HG03571 (cell line): ENCODE results near the gene IL31RA.

Source experiments
- ATAC-seq: cut with Tn5 transposase; IDR thresholded peaks from one replicate; pipeline ENCODE4 v1.9.1; 2021; ENCODE audit not compliant: unreplicated experiment

IL31RA gene

GRCh38 chr5:55900068-55900467 is 48.9 kb downstream of the IL31RA start:
- ATAC-seq: no peak

- no peak for ATAC-seq
These were observed 49.6 kb downstream of the IL31RA start for GRCh38 chr5:55900776-55901175.

DNA sequence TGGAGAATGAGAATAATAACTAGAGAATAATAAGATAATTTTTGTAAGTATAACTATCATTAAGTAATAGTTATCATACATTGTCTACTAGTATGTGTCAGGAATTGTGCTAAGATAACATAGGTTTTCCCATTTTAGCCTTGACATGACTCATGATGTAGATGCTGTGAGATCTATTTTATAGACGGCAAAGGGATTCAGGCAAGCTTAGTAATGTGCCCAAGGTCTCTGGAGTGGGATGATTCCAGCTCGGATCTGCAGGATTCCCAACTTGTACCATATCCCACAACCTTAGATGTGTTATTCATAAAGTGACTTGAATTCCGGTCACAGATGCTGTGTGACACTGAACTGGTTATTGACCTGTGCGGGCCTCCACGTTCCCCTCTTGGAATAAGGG is 51.5 kb downstream of the IL31RA start:
- ATAC-seq: no peak

DNA sequence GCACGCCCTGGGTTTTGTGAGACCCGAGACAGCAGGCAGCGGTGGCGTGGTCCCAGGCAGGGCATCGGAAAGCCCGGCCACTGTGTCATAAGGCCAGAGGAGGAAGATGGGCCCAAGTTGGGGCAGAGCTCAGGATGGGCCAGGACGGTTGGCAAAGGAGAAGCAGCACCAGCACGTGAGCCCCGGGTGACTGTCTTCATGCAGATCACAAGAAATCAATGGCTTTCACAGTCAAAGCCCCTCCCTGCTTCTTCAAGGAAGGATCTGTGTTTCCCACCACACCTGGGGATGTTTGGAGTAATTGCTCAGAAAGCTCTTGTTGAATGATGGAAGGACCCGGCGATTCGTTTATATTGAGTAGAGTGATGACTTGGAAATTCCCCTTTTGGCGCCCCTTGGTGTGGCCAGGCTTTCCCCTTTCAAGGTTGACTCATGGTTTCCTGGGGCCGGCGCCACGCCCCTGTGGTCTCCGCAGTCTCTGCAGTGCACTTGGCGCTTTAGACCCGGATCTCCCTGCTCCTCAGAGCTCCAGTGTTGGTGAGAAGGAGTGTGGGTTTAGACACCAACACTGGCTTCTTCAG is 52.1 kb downstream of the IL31RA start:
- peak; percentile 83 for ATAC-seq

DNA sequence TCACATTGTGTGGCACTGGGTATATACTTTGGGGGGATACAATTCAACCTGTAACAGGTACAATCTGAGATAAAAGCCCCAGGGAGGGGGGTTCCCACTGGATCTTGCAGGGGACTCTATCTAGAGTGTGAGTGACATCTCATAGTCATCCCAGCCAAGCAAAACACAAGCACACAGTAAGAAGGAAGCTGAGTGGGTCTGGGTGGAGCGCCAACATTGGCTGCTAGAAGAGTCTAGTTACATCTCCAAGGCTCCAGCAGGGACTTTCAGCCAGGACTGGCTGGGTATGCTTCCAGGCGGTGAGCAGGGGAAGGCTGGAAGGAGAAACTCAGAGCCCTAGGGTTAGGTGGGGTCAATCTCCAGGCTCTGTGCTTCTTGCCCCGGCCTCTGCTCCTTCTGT is 53.0 kb downstream of the IL31RA start:
- ATAC-seq: no peak

GRCh38 chr5:55905251-55905650 is 54.1 kb downstream of the IL31RA start:
- no peak for ATAC-seq

GRCh38 chr5:55907927-55908326 is 56.8 kb downstream of the IL31RA start:
- ATAC-seq: no peak

GRCh38 chr5:55908804-55909203 is 57.6 kb downstream of the IL31RA start:
- ATAC-seq: no peak

- ATAC-seq: no peak
These were observed 60.9 kb downstream of the IL31RA start for GRCh38 chr5:55911784-55912653.

- ATAC-seq: peak; percentile 95
These were observed 62.6 kb downstream of the IL31RA start for GRCh38 chr5:55913466-55914413.

DNA sequence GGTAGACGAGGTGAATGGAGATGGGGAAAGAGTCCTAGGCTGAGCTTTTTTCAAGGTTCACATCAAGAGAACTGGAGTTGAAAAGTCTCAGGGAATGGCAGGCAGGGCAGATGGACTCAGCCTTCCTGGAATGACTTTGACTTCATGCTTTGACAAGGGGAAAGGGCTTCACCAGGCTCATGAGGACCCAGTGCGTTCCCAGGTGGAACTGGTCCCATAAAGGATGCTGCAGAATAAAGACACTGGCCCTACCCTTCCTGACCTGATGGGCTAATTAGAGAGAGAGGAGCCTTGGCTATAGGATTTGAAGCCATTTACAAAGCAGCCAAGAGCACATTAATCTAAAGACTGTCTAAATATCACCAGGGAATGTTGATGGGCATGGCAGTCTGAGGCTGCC is 63.8 kb downstream of the IL31RA start:
- ATAC-seq: no peak

GRCh38 chr5:55915783-55916182 is 64.6 kb downstream of the IL31RA start:
- ATAC-seq: no peak

DNA sequence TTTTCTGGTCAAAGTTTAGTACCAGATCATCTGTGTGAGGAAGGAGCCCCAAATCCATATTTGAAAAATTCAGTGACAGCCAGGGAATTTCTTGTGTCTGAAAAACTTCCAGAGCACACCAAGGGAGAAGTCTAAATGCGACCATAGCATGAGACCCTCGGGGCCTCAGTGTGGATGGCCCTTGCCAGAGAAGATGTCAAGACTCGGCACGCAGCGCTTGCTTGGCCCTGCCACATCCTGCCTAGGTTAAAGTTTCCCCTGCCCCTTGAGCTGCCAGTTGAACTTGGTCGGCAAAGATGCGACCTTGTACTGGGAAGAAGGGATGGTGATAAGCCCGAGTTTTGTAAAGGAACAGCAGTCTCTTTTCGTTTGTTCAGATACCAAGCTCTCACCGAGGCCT is 65.8 kb downstream of the IL31RA start:
- no peak for ATAC-seq

- no peak for ATAC-seq
These were observed 66.4 kb downstream of the IL31RA start for GRCh38 chr5:55917402-55918086.

DNA sequence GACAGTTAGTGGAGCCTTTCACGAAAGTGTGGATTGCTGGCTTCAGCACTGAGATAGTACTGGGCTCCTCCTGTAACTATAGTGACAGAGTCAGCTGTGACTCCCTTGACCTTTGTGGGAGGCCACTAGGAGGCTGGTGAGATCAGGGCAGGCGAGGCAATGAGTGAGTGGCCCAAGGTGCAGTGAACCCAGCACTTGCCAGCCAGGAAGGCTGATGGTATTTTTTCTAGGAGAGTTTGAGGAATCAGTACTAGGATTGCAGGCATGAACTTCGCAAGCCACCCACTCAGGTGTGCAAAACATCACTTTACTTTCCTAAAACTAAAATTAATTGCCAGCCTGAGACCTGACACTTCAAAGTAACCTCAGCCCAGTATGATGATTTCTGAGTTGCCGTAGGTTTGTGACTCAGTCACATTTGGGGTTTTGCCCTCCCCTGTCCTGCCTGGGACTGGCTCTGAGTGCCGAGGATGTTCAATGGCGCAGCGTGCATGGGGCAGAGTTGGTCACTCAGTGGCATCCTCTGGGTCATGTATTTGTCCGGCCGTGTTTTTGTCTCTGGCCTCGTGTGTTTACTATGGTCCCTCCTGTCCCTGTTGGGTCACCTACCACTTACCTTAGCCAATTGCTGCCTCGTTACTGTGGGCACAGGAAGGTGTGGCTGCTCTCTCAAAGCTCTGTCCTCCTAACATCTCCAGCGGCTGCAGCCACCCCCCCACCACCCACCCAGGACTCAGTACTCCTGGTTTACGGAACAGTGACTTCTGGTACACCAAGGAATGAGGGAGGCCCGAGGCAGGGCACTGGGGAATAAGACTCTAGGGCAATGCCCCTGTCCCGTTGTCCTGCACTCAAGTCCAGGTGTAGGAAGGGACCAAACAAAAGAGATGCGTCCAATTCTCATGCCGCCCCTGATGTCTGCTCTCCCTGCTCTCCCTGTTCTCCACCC is 67.2 kb downstream of the IL31RA start:
- no peak for ATAC-seq

GRCh38 chr5:55919625-55920024 is 68.5 kb downstream of the IL31RA start:
- ATAC-seq: no peak

DNA sequence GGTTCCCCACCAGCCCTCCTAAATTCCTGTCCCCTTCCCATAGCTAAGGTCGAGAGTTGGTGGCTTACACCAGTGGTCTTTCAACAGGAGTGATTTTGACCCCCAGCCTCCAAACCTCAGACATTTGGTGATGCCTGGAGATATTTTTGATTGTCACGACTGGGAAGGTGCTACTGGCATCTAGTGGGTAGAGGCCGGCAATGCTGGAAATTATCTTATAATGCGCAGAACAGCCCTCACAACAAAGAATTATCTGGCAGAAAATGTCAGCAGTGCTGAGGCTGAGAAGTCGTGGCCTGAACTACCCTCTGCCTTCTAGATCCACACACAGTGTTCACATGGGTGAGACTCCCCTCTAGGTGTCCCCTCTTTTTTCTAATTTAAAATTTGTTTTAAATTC is 69.6 kb downstream of the IL31RA start:
- no peak for ATAC-seq

- no peak for ATAC-seq
These were observed 70.5 kb downstream of the IL31RA start for GRCh38 chr5:55921617-55922016.

DNA sequence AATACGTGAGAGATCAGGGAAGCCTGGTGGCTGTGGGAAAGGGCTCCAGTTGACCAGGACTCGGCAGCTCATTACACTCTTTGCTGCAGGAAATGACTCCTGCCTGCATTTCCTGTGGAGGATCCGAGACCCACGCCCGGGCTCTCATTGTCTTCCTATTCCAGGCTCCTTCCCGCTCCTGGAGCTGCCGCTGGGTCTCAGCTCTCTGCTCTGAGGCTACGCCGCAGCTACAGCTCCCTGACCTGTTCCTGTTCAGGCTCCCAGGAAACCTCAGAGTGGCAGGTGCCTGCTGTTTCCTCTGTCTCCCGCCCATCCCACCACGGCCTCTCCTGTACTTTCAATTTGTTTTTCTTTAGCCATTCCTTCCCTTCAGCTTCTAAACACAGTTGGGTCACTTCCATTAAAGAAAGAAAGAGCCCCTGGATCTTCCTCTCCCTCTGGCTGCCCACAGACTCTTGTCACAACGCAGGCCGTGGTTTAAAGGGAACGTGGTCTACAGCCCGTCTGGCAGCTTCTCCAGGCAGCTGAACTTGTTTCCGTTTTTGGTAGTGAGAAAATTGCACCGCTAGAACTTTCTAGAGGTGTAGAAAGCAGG is 72.1 kb downstream of the IL31RA start:
- no peak for ATAC-seq
